ENCODE measurements around the gene HCRT. TPM values are rescaled to one million over a fixed set of nuclear protein-coding genes. Genes with fewer than 3 reads are reported as not detected.

Gene HCRT
- total and polyA plus RNA-seq, 2 donors: not detected

Other genes starting within 250 kb of the HCRT start
- 28.7 TPM for gene CNP, start 218.7 kb downstream of the HCRT start, total RNA-seq
- 66.6 TPM for gene CNP, start 218.7 kb downstream of the HCRT start, polyA plus RNA-seq
- 69.9 TPM for gene DNAJC7, start 168.0 kb downstream of the HCRT start, total RNA-seq
- gene DNAJC7, start 168.0 kb downstream of the HCRT start, polyA plus RNA-seq: 55.2 TPM
- 14.4 TPM for gene NKIRAS2, start 165.4 kb downstream of the HCRT start, total RNA-seq
- 52.0 TPM for gene NKIRAS2, start 165.4 kb downstream of the HCRT start, polyA plus RNA-seq
- gene C17orf113, start 134.9 kb downstream of the HCRT start, total RNA-seq: 0.95 TPM
- gene C17orf113, start 134.9 kb downstream of the HCRT start, polyA plus RNA-seq: 1.5 TPM
- 1.2 TPM for gene ZNF385C, start 87.0 kb downstream of the HCRT start, total RNA-seq
- 0.65 TPM for gene ZNF385C, start 87.0 kb downstream of the HCRT start, polyA plus RNA-seq
- 7.6 TPM for gene DHX58, start 72.7 kb downstream of the HCRT start, total RNA-seq
- 16.1 TPM for gene DHX58, start 72.7 kb downstream of the HCRT start, polyA plus RNA-seq
- gene KAT2A, start 64.1 kb downstream of the HCRT start, total RNA-seq: 14.1 TPM
- gene KAT2A, start 64.1 kb downstream of the HCRT start, polyA plus RNA-seq: 44.3 TPM
- not detected for gene HSPB9, start 62.6 kb downstream of the HCRT start, total RNA-seq
- 0.11 TPM for gene HSPB9, start 62.6 kb downstream of the HCRT start, polyA plus RNA-seq
- 40.5 TPM for gene RAB5C, start 30.5 kb downstream of the HCRT start, total RNA-seq
- 198 TPM for gene RAB5C, start 30.5 kb downstream of the HCRT start, polyA plus RNA-seq
- 0.79 TPM for gene KCNH4, start 4.3 kb downstream of the HCRT start, total RNA-seq
- 0.49 TPM for gene KCNH4, start 4.3 kb downstream of the HCRT start, polyA plus RNA-seq
- 6.7 TPM for gene GHDC, start 9.0 kb upstream of the HCRT start, total RNA-seq
- 32.0 TPM for gene GHDC, start 9.0 kb upstream of the HCRT start, polyA plus RNA-seq
- gene STAT5B, start 90.9 kb upstream of the HCRT start, total RNA-seq: 37.6 TPM
- 66.3 TPM for gene STAT5B, start 90.9 kb upstream of the HCRT start, polyA plus RNA-seq
- 14.9 TPM for gene STAT5A, start 103.0 kb upstream of the HCRT start, total RNA-seq
- gene STAT5A, start 103.0 kb upstream of the HCRT start, polyA plus RNA-seq: 34.0 TPM
- 96.4 TPM for gene STAT3, start 203.0 kb upstream of the HCRT start, total RNA-seq
- 143 TPM for gene STAT3, start 203.0 kb upstream of the HCRT start, polyA plus RNA-seq
- 296 TPM for gene CAVIN1, start 237.8 kb upstream of the HCRT start, total RNA-seq
- gene CAVIN1, start 237.8 kb upstream of the HCRT start, polyA plus RNA-seq: 478 TPM